ENCODE measurements around the gene PVALEF. TPM values are rescaled to one million over a fixed set of nuclear protein-coding genes. Genes with fewer than 3 reads are reported as not detected.

PVALEF gene
- total and polyA plus RNA-seq, 2 of the 13 experiments (the other 11 are each of a cell fraction or from before 2014, with no cell fraction given), result 0.18 TPM

DNA sequence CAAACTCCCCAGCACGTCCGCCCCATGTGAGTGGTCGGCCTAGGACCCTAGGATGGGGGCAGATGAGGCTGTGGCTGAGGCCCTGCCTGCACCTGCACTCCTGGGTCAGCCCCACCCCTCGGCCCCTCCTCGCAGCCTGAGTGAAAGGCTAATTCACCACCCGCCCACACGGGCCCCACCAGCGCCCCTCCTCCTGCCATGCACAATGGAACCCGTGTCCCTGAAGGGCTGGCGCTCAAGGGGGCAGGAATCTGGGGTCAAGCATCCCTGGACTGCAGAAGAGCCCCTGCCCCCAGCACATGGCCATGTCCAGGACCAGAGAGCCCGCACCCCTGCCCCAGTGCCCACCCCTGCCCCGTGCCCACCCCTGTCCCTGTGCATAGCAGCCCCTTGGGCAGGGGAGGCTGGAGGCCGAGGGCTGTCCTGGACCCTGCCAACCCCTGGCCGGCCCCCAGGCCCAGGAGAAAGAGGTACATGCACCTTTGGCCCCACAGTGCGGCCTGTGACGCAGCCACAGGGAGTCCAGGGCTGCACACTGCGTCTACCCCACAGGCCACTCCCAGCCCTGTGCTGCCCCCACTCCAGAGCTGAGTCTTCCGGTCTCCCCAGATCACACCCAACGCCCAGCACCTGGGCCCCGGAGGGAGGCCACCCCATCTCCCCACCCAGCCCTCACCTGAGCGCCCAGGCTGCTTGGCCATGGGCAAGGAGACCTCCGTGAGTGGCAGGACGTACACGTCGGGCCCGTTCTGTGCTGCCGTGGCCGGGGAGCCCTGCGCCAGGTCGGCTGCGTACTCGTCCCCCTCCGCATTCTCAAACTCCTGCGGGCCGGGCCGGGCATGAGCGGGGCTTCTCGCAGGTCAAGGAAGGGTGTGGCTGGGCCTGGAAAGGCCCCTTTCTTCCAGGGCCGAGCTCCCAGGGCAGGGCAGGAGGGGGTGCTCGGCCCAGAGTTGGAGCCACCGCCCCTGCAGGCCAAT is 34.6 kb upstream of the PVALEF start (continued):
- TF ChIP-seq, protein P1, sequence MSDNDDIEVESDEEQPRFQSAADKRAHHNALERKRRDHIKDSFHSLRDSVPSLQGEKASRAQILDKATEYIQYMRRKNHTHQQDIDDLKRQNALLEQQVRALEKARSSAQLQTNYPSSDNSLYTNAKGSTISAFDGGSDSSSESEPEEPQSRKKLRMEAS (IDR thresholded peaks at IDR 0.05), result peak; percentile 12; the same call in 1 of the 2 replicates
- TF ChIP-seq ZNF432 (CRISPR knock-in tag; IDR thresholded peaks at IDR 0.05; ENCODE audit: borderline replicate concordance), result no peak
- no peak for TF ChIP-seq KMT2B (CRISPR knock-in tag; IDR thresholded peaks at IDR 0.05)
- no peak for TF ChIP-seq ZFP36L1 (CRISPR knock-in tag; IDR thresholded peaks at IDR 0.05)
- TF ChIP-seq MXD4 (CRISPR knock-in tag; IDR thresholded peaks at IDR 0.05), result no peak
- no peak for TF ChIP-seq SKI (IDR thresholded peaks at IDR 0.05; ENCODE audit: partially characterized antibody)
- no peak for TF ChIP-seq FOSL1 (CRISPR knock-in tag; IDR thresholded peaks at IDR 0.05; ENCODE audit: borderline replicate concordance)
- no peak for TF ChIP-seq SCMH1 (CRISPR knock-in tag; IDR thresholded peaks at IDR 0.05; ENCODE audit: borderline replicate concordance)
- no peak for TF ChIP-seq CHD2 (IDR thresholded peaks at IDR 0.05; ENCODE audit: low read depth, low read length)
- TF ChIP-seq, protein P2, sequence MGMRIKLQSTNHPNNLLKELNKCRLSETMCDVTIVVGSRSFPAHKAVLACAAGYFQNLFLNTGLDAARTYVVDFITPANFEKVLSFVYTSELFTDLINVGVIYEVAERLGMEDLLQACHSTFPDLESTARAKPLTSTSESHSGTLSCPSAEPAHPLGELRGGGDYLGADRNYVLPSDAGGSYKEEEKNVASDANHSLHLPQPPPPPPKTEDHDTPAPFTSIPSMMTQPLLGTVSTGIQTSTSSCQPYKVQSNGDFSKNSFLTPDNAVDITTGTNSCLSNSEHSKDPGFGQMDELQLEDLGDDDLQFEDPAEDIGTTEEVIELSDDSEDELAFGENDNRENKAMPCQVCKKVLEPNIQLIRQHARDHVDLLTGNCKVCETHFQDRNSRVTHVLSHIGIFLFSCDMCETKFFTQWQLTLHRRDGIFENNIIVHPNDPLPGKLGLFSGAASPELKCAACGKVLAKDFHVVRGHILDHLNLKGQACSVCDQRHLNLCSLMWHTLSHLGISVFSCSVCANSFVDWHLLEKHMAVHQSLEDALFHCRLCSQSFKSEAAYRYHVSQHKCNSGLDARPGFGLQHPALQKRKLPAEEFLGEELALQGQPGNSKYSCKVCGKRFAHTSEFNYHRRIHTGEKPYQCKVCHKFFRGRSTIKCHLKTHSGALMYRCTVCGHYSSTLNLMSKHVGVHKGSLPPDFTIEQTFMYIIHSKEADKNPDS (CRISPR knock-in tag; IDR thresholded peaks at IDR 0.05), result no peak
- no peak for TF ChIP-seq ZBTB42 (CRISPR knock-in tag; IDR thresholded peaks at IDR 0.05)
- TF ChIP-seq RBM22 (optimal IDR thresholded peaks at IDR 0.05; ENCODE audit: low read length), result no peak
- TF ChIP-seq CCAR2 (optimal IDR thresholded peaks at IDR 0.05; ENCODE audit: low read depth, low read length), result no peak
- no peak for TF ChIP-seq ZNF563 (CRISPR knock-in tag; IDR thresholded peaks at IDR 0.05)
- TF ChIP-seq ZNF772 (CRISPR knock-in tag; IDR thresholded peaks at IDR 0.05), result no peak; the same call in 1 of the 2 replicates
- TF ChIP-seq, protein P3, sequence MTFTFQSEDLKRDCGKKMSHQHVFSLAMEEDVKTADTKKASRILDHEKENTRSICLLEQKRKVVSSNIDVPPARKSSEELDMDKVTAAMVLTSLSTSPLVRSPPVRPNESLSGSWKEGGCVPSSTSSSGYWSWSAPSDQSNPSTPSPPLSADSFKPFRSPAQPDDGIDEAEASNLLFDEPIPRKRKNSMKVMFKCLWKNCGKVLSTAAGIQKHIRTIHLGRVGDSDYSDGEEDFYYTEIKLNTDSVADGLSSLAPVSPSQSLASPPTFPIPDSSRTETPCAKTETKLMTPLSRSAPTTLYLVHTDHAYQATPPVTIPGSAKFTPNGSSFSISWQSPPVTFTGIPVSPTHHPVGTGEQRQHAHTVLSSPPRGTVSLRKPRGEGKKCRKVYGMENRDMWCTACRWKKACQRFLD (CRISPR knock-in tag; IDR thresholded peaks at IDR 0.05; ENCODE audit: borderline replicate concordance), result no peak
- TF ChIP-seq, protein P4, sequence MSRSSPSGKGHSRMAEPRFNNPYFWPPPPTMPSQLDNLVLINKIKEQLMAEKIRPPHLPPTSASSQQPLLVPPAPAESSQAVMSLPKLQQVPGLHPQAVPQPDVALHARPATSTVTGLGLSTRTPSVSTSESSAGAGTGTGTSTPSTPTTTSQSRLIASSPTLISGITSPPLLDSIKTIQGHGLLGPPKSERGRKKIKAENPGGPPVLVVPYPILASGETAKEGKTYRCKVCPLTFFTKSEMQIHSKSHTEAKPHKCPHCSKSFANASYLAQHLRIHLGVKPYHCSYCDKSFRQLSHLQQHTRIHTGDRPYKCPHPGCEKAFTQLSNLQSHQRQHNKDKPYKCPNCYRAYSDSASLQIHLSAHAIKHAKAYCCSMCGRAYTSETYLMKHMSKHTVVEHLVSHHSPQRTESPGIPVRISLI (CRISPR knock-in tag; IDR thresholded peaks at IDR 0.05; ENCODE audit: borderline replicate concordance), result 0 out of 2 replicates have a peak, but pooled peaks have one; percentile 10
- peak; percentile 82 for TF ChIP-seq HNRNPLL (IDR thresholded peaks at IDR 0.05; ENCODE audit: low read depth, low read length, poor library complexity, severe bottlenecking)
- no peak for TF ChIP-seq NFE2L1 (CRISPR knock-in tag; IDR thresholded peaks at IDR 0.05; ENCODE audit: borderline replicate concordance)
- TF ChIP-seq, protein P5, sequence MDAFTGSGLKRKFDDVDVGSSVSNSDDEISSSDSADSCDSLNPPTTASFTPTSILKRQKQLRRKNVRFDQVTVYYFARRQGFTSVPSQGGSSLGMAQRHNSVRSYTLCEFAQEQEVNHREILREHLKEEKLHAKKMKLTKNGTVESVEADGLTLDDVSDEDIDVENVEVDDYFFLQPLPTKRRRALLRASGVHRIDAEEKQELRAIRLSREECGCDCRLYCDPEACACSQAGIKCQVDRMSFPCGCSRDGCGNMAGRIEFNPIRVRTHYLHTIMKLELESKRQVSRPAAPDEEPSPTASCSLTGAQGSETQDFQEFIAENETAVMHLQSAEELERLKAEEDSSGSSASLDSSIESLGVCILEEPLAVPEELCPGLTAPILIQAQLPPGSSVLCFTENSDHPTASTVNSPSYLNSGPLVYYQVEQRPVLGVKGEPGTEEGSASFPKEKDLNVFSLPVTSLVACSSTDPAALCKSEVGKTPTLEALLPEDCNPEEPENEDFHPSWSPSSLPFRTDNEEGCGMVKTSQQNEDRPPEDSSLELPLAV (CRISPR knock-in tag; conservative IDR thresholded peaks at IDR 0.05; ENCODE audit: low read depth), result no peak
- no peak for TF ChIP-seq ZNF776 (CRISPR knock-in tag; IDR thresholded peaks at IDR 0.05)
- TF ChIP-seq NR3C1 (CRISPR knock-in tag; IDR thresholded peaks at IDR 0.05), result no peak
- no peak for TF ChIP-seq ZNF747 (CRISPR knock-in tag; IDR thresholded peaks at IDR 0.05; ENCODE audit: borderline replicate concordance)
